ENCODE results near the gene BTBD9. TPM values are rescaled to one million over a fixed set of nuclear protein-coding genes. Genes with fewer than 3 reads are reported as not detected.

BTBD9 gene
- total RNA-seq, 1 experiment from 2014 or later = 19.4 TPM

GRCh38 chr6:38375937-38376336, 263.8 kb downstream of the BTBD9 start:
- H3K9me3 Mint-ChIP-seq (ENCODE audit: low read depth, unreplicated experiment) = no peaks in the 10 kb centered on the region
- intact Hi-C loops (cut with micrococcal nuclease; ENCODE audit: unreplicated experiment) = no loop called here
- TF ChIP-seq CTCF (IDR thresholded peaks at IDR 0.05; ENCODE audit: unreplicated experiment) = no peak
- no peak overlapping the region for H3K4me3 Mint-ChIP-seq (ENCODE audit: low read depth, unreplicated experiment)
- no peak for DNase-seq
- no TSS peak for BruUV-seq (replicated peaks)
- H3K4me1 Mint-ChIP-seq (ENCODE audit: low read depth, unreplicated experiment) = no peaks in the 10 kb centered on the region
- H3K36me3 Mint-ChIP-seq (ENCODE audit: insufficient read depth, unreplicated experiment) = no peaks in the 10 kb centered on the region
- no peaks in the 10 kb centered on the region for H3K27me3 Mint-ChIP-seq (ENCODE audit: unreplicated experiment)
- CTCF ChIA-PET = no interaction called here
- no peak overlapping the region for H3K27ac Mint-ChIP-seq (ENCODE audit: unreplicated experiment)

GRCh38 chr6:38375341-38375740, 264.4 kb downstream of the BTBD9 start:
- H3K4me3 Mint-ChIP-seq (ENCODE audit: low read depth, unreplicated experiment) = no peak overlapping the region
- H3K9me3 Mint-ChIP-seq (ENCODE audit: low read depth, unreplicated experiment) = no peaks in the 10 kb centered on the region
- no peaks in the 10 kb centered on the region for H3K27me3 Mint-ChIP-seq (ENCODE audit: unreplicated experiment)
- CTCF ChIA-PET = no interaction called here
- no peaks in the 10 kb centered on the region for H3K36me3 Mint-ChIP-seq (ENCODE audit: insufficient read depth, unreplicated experiment)
- intact Hi-C loops (cut with micrococcal nuclease; ENCODE audit: unreplicated experiment) = no loop called here
- no peak for DNase-seq
- no peak overlapping the region for H3K27ac Mint-ChIP-seq (ENCODE audit: unreplicated experiment)
- TF ChIP-seq CTCF (IDR thresholded peaks at IDR 0.05; ENCODE audit: unreplicated experiment) = no peak
- H3K4me1 Mint-ChIP-seq (ENCODE audit: low read depth, unreplicated experiment) = no peaks in the 10 kb centered on the region
- BruUV-seq (replicated peaks) = no TSS peak

GRCh38 chr6:38371881-38372280, 267.8 kb downstream of the BTBD9 start:
- Mint-ChIP-seq H3K4me1 (ENCODE audit: low read depth, unreplicated experiment) (no peaks in the 10 kb centered on the region), H3K27me3 (ENCODE audit: unreplicated experiment) (no peaks in the 10 kb centered on the region), H3K9me3 (ENCODE audit: low read depth, unreplicated experiment) (no peaks in the 10 kb centered on the region), H3K27ac (ENCODE audit: unreplicated experiment) (no peak overlapping the region), H3K4me3 (ENCODE audit: low read depth, unreplicated experiment) (no peak overlapping the region), H3K36me3 (ENCODE audit: insufficient read depth, unreplicated experiment) (no peaks in the 10 kb centered on the region)
- intact Hi-C loops (cut with micrococcal nuclease; ENCODE audit: unreplicated experiment) = no loop called here
- CTCF ChIA-PET = interaction anchor here (0.7 kb wide), 1 partner anchor 82 kb away, joined by 13 read pairs; no protein-coding TSS in a partner anchor
- no TSS peak for BruUV-seq (replicated peaks)
- TF ChIP-seq CTCF (IDR thresholded peaks at IDR 0.05; ENCODE audit: unreplicated experiment) = no peak
- no peak for DNase-seq

GRCh38 chr6:38370653-38371601, 268.8 kb downstream of the BTBD9 start:
- Mint-ChIP-seq H3K9me3 (ENCODE audit: low read depth, unreplicated experiment) (no peaks in the 10 kb centered on the region), H3K27me3 (ENCODE audit: unreplicated experiment) (no peaks in the 10 kb centered on the region), H3K4me1 (ENCODE audit: low read depth, unreplicated experiment) (no peaks in the 10 kb centered on the region), H3K4me3 (ENCODE audit: low read depth, unreplicated experiment) (no peak overlapping the region), H3K36me3 (ENCODE audit: insufficient read depth, unreplicated experiment) (no peaks in the 10 kb centered on the region), H3K27ac (ENCODE audit: unreplicated experiment) (no peak overlapping the region)
- intact Hi-C loops (cut with micrococcal nuclease; ENCODE audit: unreplicated experiment) = no loop called here
- no peak for TF ChIP-seq CTCF (IDR thresholded peaks at IDR 0.05; ENCODE audit: unreplicated experiment)
- BruUV-seq (replicated peaks) = no TSS peak
- CTCF ChIA-PET = no interaction called here
- DNase-seq = no peak

All from Calu3 (cell line).